ENCODE measurements around the gene TMEM255A. TPM values are rescaled to one million over a fixed set of nuclear protein-coding genes. Genes with fewer than 3 reads are reported as not detected.

The TMEM255A gene
- polyA plus RNA-seq, 1 donor (not counting 4 experiments of a cell fraction or from before 2014, with no cell fraction given): 0.03 TPM

- Histone ChIP-seq H3K9me3 (ENCODE audit: control insufficient read depth, low read depth, low read length) (no peaks in the 10 kb centered on the region), H3K4me1 (ENCODE audit: control insufficient read depth, extremely low read depth, insufficient read depth, low read length) (peaks cover 2% of the 10 kb centered on the region), H3K36me3 (ENCODE audit: control insufficient read depth in 2 of 2, extremely low read depth in 1 of 2, insufficient read depth in 2 of 2, low read length in 2 of 2) (no peaks in the 10 kb centered on the region), H3K79me2 (ENCODE audit: control insufficient read depth, insufficient read depth, low read length) (no peaks in the 10 kb centered on the region), H3K9ac (ENCODE audit: control insufficient read depth, extremely low read depth, insufficient read depth, low read length) (no peak overlapping the region), H3K9me1 (ENCODE audit: control insufficient read depth, extremely low read depth, insufficient read depth, low read length) (no peaks in the 10 kb centered on the region), H2AFZ (ENCODE audit: control insufficient read depth, low read length) (no peak overlapping the region), H3K4me3 (ENCODE audit: control insufficient read depth in 2 of 3, extremely low read depth in 1 of 3, insufficient read depth in 2 of 3, low read depth in 1 of 3, low read length in 3 of 3) (no peak overlapping the region), H4K20me1 (ENCODE audit: control insufficient read depth, extremely low read depth, insufficient read depth, low read length) (no peaks in the 10 kb centered on the region), H3K27ac (ENCODE audit: control insufficient read depth, insufficient read depth, low read length) (no peak overlapping the region), H3K4me2 (ENCODE audit: control insufficient read depth, extremely low read depth, insufficient read depth, low read depth, low read length) (no peak overlapping the region), H3K27me3 (ENCODE audit: control insufficient read depth, extremely low read depth, insufficient read depth, low read length) (no peaks in the 10 kb centered on the region)
- TF ChIP-seq EZH2 (IDR thresholded peaks at IDR 0.05; ENCODE audit: low read length) (no peak), CTCF (optimal IDR thresholded peaks at IDR 0.05 in 1 of 3, IDR thresholded peaks at IDR 0.05 in 1 of 3, conservative IDR thresholded peaks at IDR 0.05 in 1 of 3; ENCODE audit: extremely low read depth in 1 of 3, insufficient read depth in 2 of 3, low read length in 3 of 3) (no peak)
- dilution Hi-C loops (cut with MboI; ENCODE audit: extremely low pct_ligation_motif_present, low sequenced_read_pairs): no loop called here
- DNase-seq (ENCODE audit: low read depth, low spot score): no peak
- no peak for FAIRE-seq
These were observed 72.3 kb downstream of the TMEM255A start for GRCh38 chrX:120238933-120239332.

- Histone ChIP-seq H4K20me1 (ENCODE audit: control insufficient read depth, extremely low read depth, insufficient read depth, low read length) (no peaks in the 10 kb centered on the region), H2AFZ (ENCODE audit: control insufficient read depth, low read length) (no peak overlapping the region), H3K27ac (ENCODE audit: control insufficient read depth, insufficient read depth, low read length) (no peak overlapping the region), H3K27me3 (ENCODE audit: control insufficient read depth, extremely low read depth, insufficient read depth, low read length) (no peaks in the 10 kb centered on the region), H3K9ac (ENCODE audit: control insufficient read depth, extremely low read depth, insufficient read depth, low read length) (no peak overlapping the region), H3K4me2 (ENCODE audit: control insufficient read depth, extremely low read depth, insufficient read depth, low read depth, low read length) (no peak overlapping the region), H3K79me2 (ENCODE audit: control insufficient read depth, insufficient read depth, low read length) (no peaks in the 10 kb centered on the region), H3K9me1 (ENCODE audit: control insufficient read depth, extremely low read depth, insufficient read depth, low read length) (no peaks in the 10 kb centered on the region), H3K9me3 (ENCODE audit: control insufficient read depth, low read depth, low read length) (no peaks in the 10 kb centered on the region), H3K4me1 (ENCODE audit: control insufficient read depth, extremely low read depth, insufficient read depth, low read length) (no peaks in the 10 kb centered on the region), H3K36me3 (ENCODE audit: control insufficient read depth in 2 of 2, extremely low read depth in 1 of 2, insufficient read depth in 2 of 2, low read length in 2 of 2) (no peaks in the 10 kb centered on the region), H3K4me3 (ENCODE audit: control insufficient read depth in 2 of 3, extremely low read depth in 1 of 3, insufficient read depth in 2 of 3, low read depth in 1 of 3, low read length in 3 of 3) (no peak overlapping the region)
- TF ChIP-seq CTCF (optimal IDR thresholded peaks at IDR 0.05 in 1 of 3, IDR thresholded peaks at IDR 0.05 in 1 of 3, conservative IDR thresholded peaks at IDR 0.05 in 1 of 3; ENCODE audit: extremely low read depth in 1 of 3, insufficient read depth in 2 of 3, low read length in 3 of 3) (no peak), EZH2 (IDR thresholded peaks at IDR 0.05; ENCODE audit: low read length) (no peak)
- dilution Hi-C loops (cut with MboI; ENCODE audit: extremely low pct_ligation_motif_present, low sequenced_read_pairs): no loop called here
- DNase-seq (ENCODE audit: low read depth, low spot score): no peak
- no peak for FAIRE-seq
These were observed 74.4 kb downstream of the TMEM255A start for GRCh38 chrX:120236687-120237479.

All from keratinocyte (primary cell).